Muscle of leg (tissue), 11 donors: ENCODE data around the gene RMND1. TPM values are rescaled to one million over a fixed set of nuclear protein-coding genes. Genes with fewer than 3 reads are reported as not detected.

Experiments used
- DNase-seq: peaks from one replicate; pipeline ENCODE4 v3.0.0; 2013
- H3K27ac ChIP-seq: one replicate; pipeline ENCODE4 v1.5.1; 2013; ENCODE audit warnings: mild to moderate bottlenecking, low read length, control low read depth
- H3K27me3 ChIP-seq: one replicate; pipeline ENCODE4 v1.6.1; 2013; ENCODE audit warnings: low read length; ENCODE audit not compliant: control insufficient read depth, insufficient read depth
- H3K36me3 ChIP-seq: one replicate; pipeline ENCODE4 v1.6.1; 2013; ENCODE audit warnings: low read length; ENCODE audit not compliant: control insufficient read depth, insufficient read depth
- H3K4me1 ChIP-seq: one replicate; pipeline ENCODE4 v1.6.1; 2013; ENCODE audit warnings: low read length; ENCODE audit not compliant: control insufficient read depth, insufficient read depth
- H3K4me3 ChIP-seq: one replicate; pipeline ENCODE4 v1.5.1; 2013; ENCODE audit warnings: low read length, control low read depth
- H3K9me3 ChIP-seq: replicated peaks from 2 replicates; pipeline ENCODE4 v1.6.1; 2013; ENCODE audit warnings: low read depth, low read length; ENCODE audit not compliant: control insufficient read depth
- WGBS: methylation state at CpG from one replicate; pipeline ENCODE4 v1.1.5; 2013; ENCODE audit warnings: missing lambda C conversion rate; ENCODE audit not compliant: insufficient coverage; 5-methylcytosine and 5-hydroxymethylcytosine counted together
- polyA plus RNA-seq, 8 donors: library from polyadenylated mRNA; unstranded; fragments of 120-200 nt; gene quantifications; one replicate each; pipeline versions ENCODE4 v1.2.1 to v1.2.3, GENCODE V29; 2013; ENCODE audit warnings: inconsistent platforms in 1 of 8, low replicate concordance in 1 of 8; ENCODE audit not compliant: insufficient read length in 8 of 8, insufficient read depth in 1 of 8
- total RNA-seq: library from RNA; stranded (reverse); fragments of 120-200 nt; gene quantifications from one replicate; pipeline ENCODE4 v1.2.4, GENCODE V29; 2013

The RMND1 gene
- total and polyA plus RNA-seq, 9 donors: 16.2 to 24.0 (median 20.0) TPM

DNA sequence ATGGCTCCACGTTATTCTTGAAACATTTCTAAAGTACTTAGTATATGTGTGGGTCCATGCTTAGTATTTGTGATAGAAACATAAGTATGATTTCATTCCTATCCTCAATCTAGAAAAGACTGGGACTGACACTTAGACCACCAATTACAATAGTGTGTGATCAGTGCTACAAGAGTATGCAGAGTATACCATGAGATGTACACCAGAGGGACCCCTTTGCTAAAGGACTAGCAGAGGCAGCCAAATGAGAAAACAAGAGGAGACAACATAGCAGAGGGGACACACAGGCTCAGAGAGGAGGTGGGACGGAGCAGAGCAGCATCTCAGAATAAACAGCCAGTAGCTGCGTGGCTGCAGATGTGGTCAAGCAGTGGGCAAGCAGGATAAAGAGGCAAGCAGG lies 21.0 kb downstream of the RMND1 start:
- no peak for DNase-seq
- Histone ChIP-seq H3K27ac (no peak overlapping the region), H3K36me3 (peaks cover 22% of the 10 kb centered on the region), H3K4me3 (no peak overlapping the region), H3K27me3 (no peaks in the 10 kb centered on the region), H3K9me3 (no peaks in the 10 kb centered on the region), H3K4me1 (no peaks in the 10 kb centered on the region)
- WGBS: 79% methylated on average over 2 of the region's 3 CpGs

GRCh38 chr6:151428093-151428735 lies 23.7 kb downstream of the RMND1 start:
- no peaks in the 10 kb centered on the region for H3K9me3 ChIP-seq
- no CpG with 5 or more reads among the region's 4 CpGs for WGBS
- H3K36me3 ChIP-seq: peaks cover 31% of the 10 kb centered on the region

GRCh38 chr6:151425561-151425960 lies 26.4 kb downstream of the RMND1 start:
- Histone ChIP-seq H3K27ac (no peak overlapping the region), H3K4me3 (no peak overlapping the region), H3K36me3 (peaks cover 27% of the 10 kb centered on the region), H3K9me3 (no peaks in the 10 kb centered on the region), H3K27me3 (no peaks in the 10 kb centered on the region), H3K4me1 (no peaks in the 10 kb centered on the region)
- 90% methylated on average over 3 of the region's 4 CpGs for WGBS
- DNase-seq: no peak

More at GRCh38 chr6:151428093-151428735, 23.7 kb downstream of the RMND1 start:
- Histone ChIP-seq H3K4me3 (no peak overlapping the region), H3K27me3 (no peaks in the 10 kb centered on the region), H3K4me1 (no peaks in the 10 kb centered on the region), H3K27ac (no peak overlapping the region)
- DNase-seq: no peak

DNA sequence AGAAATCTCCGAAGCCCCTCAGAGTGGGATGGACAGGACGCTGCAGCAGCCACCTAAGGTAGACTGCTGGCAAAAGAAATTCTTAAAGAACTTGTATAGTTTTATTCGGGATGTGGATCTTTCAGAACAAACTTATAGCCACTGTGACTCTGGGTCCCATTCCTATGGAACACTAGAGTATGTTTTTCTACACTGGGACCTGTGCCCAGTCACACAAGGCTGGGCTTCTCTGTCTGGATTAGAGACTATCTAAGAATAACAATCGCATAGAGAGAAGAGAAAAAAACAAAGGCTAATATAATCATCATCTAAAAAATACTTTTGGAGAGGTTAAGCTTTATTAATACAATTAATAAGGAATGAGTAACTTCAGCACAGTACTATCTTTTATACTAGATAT lies 28.9 kb downstream of the RMND1 start:
- H3K27me3 ChIP-seq: no peaks in the 10 kb centered on the region
- peaks cover 28% of the 10 kb centered on the region for H3K36me3 ChIP-seq
- no peak for DNase-seq
- no peaks in the 10 kb centered on the region for H3K9me3 ChIP-seq
- no peak overlapping the region for H3K27ac ChIP-seq
- no peak overlapping the region for H3K4me3 ChIP-seq
- no peaks in the 10 kb centered on the region for H3K4me1 ChIP-seq
- WGBS: no CpG with 5 or more reads among the region's 4 CpGs

DNA sequence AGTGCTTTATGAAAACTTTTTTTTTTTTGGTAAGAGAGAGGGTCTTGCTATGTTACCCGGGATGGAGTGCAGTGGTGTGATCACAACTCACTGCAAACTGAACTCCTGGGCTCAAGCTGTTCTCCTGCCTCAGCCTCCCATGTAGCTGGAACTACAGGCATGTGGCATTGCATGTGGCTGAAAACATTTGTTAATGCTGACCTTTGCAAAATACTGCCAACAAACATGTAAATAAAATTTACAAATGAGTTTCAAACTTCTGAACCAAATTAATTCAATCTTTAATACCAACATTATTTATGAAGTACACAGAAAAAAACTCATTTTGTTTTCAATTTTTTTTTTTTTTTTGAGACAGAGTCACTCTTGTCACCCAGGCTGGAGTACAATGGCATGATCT lies 34.4 kb downstream of the RMND1 start:
- WGBS: no CpG with 5 or more reads among the region's 1 CpG
- no peaks in the 10 kb centered on the region for H3K27me3 ChIP-seq
- H3K36me3 ChIP-seq: peaks cover 41% of the 10 kb centered on the region
- no peak for DNase-seq
- peaks cover 5% of the 10 kb centered on the region for H3K9me3 ChIP-seq
- no peak overlapping the region for H3K4me3 ChIP-seq
- H3K4me1 ChIP-seq: no peaks in the 10 kb centered on the region
- H3K27ac ChIP-seq: no peak overlapping the region

DNA sequence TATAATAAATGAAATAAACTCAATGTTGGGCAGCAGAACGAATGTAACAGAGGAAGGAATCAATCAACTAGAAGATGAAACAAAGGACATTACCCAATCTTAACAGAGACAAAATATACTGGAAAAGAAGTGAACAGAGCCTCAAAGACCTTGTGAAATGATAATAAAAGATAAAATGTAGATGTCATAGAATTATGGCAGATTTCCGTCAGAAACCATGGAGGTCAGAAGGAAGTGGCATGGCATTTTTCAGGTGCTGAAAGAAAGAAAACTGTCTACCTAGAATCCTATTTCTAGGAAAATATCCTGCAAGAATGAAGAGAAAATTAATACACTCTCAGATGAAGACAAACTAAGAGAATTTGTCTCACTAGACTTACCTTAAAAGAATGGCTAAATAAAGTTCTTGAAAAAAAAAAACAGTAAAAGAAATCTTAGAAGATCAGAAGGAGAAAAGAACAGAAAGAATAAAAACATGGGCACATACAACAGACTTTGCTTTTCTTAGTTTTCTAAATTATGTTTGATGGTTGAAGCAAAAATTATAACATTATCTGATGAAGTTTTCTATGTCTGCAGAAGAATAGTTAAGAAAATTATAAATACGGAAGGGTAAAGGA lies 37.2 kb downstream of the RMND1 start:
- no peak for DNase-seq
- Histone ChIP-seq H3K4me1 (no peaks in the 10 kb centered on the region), H3K9me3 (peaks cover 5% of the 10 kb centered on the region), H3K4me3 (no peak overlapping the region), H3K27me3 (no peaks in the 10 kb centered on the region), H3K27ac (no peak overlapping the region), H3K36me3 (peaks cover 55% of the 10 kb centered on the region)
- WGBS: no CpG with 5 or more reads among the region's 3 CpGs

GRCh38 chr6:151413372-151414145 lies 38.4 kb downstream of the RMND1 start:
- no peak for DNase-seq
- 79% methylated on average over 3 of the region's 8 CpGs for WGBS
- no peaks in the 10 kb centered on the region for H3K4me1 ChIP-seq
- H3K27ac ChIP-seq: no peak overlapping the region
- no peaks in the 10 kb centered on the region for H3K27me3 ChIP-seq
- H3K4me3 ChIP-seq: no peak overlapping the region
- H3K9me3 ChIP-seq: peaks cover 5% of the 10 kb centered on the region
- H3K36me3 ChIP-seq: peaks cover 51% of the 10 kb centered on the region

DNA sequence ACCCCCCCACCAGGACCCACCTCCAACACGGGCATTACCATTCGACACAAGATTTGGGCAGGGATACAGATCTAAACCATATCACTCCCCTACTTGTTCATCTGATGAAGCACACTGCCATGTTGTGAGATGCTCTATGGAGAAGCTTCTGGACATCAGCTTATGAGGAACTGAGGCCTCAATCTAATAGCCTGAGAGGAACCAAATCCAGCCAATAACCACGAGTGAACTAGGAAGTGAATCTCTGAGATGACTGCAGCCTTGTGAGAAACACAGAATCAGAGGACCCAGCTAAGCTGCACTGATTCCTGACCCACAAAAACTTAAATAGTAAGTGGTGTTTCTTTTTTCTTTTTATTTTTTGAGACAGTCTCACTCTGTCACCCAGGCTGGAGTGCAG lies 39.0 kb downstream of the RMND1 start:
- Histone ChIP-seq H3K27ac (no peak overlapping the region), H3K9me3 (peaks cover 5% of the 10 kb centered on the region), H3K36me3 (peaks cover 49% of the 10 kb centered on the region), H3K27me3 (no peaks in the 10 kb centered on the region), H3K4me1 (no peaks in the 10 kb centered on the region), H3K4me3 (no peak overlapping the region)
- DNase-seq: no peak
- WGBS: no CpG with 5 or more reads among the region's 3 CpGs

DNA sequence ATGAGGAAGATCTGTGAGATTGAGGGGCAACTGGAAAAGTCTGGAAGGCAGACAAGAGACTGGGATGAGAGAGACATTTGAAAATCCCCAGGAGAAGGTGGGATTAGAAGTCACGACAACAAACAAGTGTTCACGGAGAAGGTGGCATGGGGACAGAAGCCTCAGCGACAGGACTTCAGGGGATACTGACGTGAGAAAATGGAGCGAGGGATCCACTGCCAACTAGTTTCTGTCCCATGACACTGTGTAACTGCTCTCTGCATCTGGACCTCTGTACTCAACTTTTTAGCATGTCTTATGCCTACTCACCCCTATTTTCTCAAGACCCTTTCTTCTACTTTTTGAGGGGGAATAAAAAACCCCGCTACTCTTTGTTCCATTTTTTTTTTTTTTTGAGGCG lies 42.2 kb downstream of the RMND1 start:
- DNase-seq: no peak
- H3K27me3 ChIP-seq: no peaks in the 10 kb centered on the region
- H3K4me1 ChIP-seq: no peaks in the 10 kb centered on the region
- H3K36me3 ChIP-seq: peaks cover 42% of the 10 kb centered on the region
- H3K4me3 ChIP-seq: no peak overlapping the region
- H3K9me3 ChIP-seq: peaks cover 5% of the 10 kb centered on the region
- no peak overlapping the region for H3K27ac ChIP-seq
- WGBS: 66% methylated on average over 3 of the region's 7 CpGs

DNA sequence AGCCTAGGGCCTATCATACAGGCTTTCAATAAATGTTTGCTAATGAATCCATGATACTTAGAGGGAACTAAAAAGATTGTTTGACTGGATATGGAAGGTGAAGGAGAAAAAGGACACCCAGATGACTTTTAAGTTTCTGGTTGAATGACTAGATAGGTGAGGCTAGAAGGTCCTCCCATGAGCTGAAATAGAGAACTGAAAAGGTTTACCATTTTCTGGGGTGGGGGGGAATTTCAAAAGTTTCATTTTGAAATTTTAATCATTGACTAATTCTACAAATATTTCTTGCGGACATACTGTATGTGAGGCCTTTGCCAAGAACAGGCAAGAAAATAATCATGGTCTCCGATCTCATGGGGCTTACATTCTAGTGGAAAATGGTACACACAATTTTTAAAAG lies 42.7 kb downstream of the RMND1 start:
- Histone ChIP-seq H3K4me1 (no peaks in the 10 kb centered on the region), H3K36me3 (peaks cover 40% of the 10 kb centered on the region), H3K27me3 (no peaks in the 10 kb centered on the region), H3K27ac (no peak overlapping the region), H3K9me3 (peaks cover 5% of the 10 kb centered on the region), H3K4me3 (no peak overlapping the region)
- DNase-seq: no peak
- WGBS: 100% methylated on average over 1 of the region's 2 CpGs
